Left ventricle myocardium inferior (tissue), 1 donor: ENCODE results near the gene TKTL1. TPM values are rescaled to one million over a fixed set of nuclear protein-coding genes. Genes with fewer than 3 reads are reported as not detected.

ENCODE experiments used
- DNase-seq: peaks from one replicate; pipeline ENCODE4 v3.0.0-alpha.2; 2020
- H3K27ac ChIP-seq: fragments of 200-600 bp; replicated peaks from 2 replicates; pipeline ENCODE4 v1.8.0; 2021
- H3K27me3 ChIP-seq: fragments of 200-600 bp; 2 replicates; pipeline ENCODE4 v1.8.0; 2021; ENCODE audit warnings: low read depth
- H3K36me3 ChIP-seq: fragments of 200-600 bp; 2 replicates; pipeline ENCODE4 v1.8.0; 2021
- H3K4me1 ChIP-seq: fragments of 200-600 bp; 2 replicates; pipeline ENCODE4 v1.8.0; 2021
- H3K4me3 ChIP-seq: fragments of 200-600 bp; 2 replicates; pipeline ENCODE4 v1.8.0; 2021; ENCODE audit warnings: mild to moderate bottlenecking, moderate library complexity
- H3K9me3 ChIP-seq: fragments of 200-600 bp; replicated peaks from 2 replicates; pipeline ENCODE4 v1.8.0; 2021
- CTCF ChIP-seq: fragments of 200-600 bp; IDR thresholded peaks from 2 replicates; pipeline ENCODE4 v1.8.0; 2021; ENCODE audit warnings: antibody characterized with exemption, mild to moderate bottlenecking, borderline replicate concordance
- intact Hi-C: fragments of 100-400 bp; cut with micrococcal nuclease; formaldehyde crosslinking; loops from one replicate; pipeline ENCODE4 v1.11.0; 2022
- total RNA-seq: library from RNA; stranded (reverse); fragmentation: NEBNext Ultra II Directional; extraction: Animal tissue kit (Norgen Biotek cat#: 25700); gene quantifications from one replicate; pipeline ENCODE4 v1.2.1, GENCODE V29; 2021
- donor health status: DM: no; HTN: yes; CAD: no; lungs with severe emphysema.

Gene TKTL1
- total RNA-seq, 1 donor from 2014 or later: 11.7 TPM

- TF ChIP-seq CTCF: peak; percentile 68
Measured at GRCh38 chrX:154373340-154374306, 78.0 kb downstream of the TKTL1 start.

GRCh38 chrX:154374313-154375155, 78.9 kb downstream of the TKTL1 start, which contains the start of gene FLNA:
Gene FLNA (minus strand): TSS chrX:154374634. CDS start chrX:154371245, 3,389 bp downstream.
- no peaks in the 10 kb centered on the region for H3K9me3 ChIP-seq
- H3K4me1 ChIP-seq: peaks cover 44% of the 10 kb centered on the region
- intact Hi-C loops: no loop called here
- H3K27me3 ChIP-seq: no peaks in the 10 kb centered on the region
- H3K27ac ChIP-seq: peak within 1 kb of the TSS; percentile 95
- no peaks in the 10 kb centered on the region for H3K36me3 ChIP-seq
- peak; percentile 34 for TF ChIP-seq CTCF
- DNase-seq: peak; percentile 48
- peak within 1 kb of the TSS; percentile 87 for H3K4me3 ChIP-seq

More at GRCh38 chrX:154373340-154374306, 78.0 kb downstream of the TKTL1 start:
- Histone ChIP-seq H3K27me3 (no peaks in the 10 kb centered on the region), H3K4me3 (peak overlapping the region; percentile 87), H3K9me3 (no peaks in the 10 kb centered on the region), H3K4me1 (peaks cover 49% of the 10 kb centered on the region), H3K36me3 (no peaks in the 10 kb centered on the region), H3K27ac (peak overlapping the region; percentile 95)
- intact Hi-C loops: no loop called here
- DNase-seq: peak; percentile 41

GRCh38 chrX:154375156-154375504, 79.5 kb downstream of the TKTL1 start:
- H3K27me3 ChIP-seq: no peaks in the 10 kb centered on the region
- no peaks in the 10 kb centered on the region for H3K36me3 ChIP-seq
- no peak for TF ChIP-seq CTCF
- no peaks in the 10 kb centered on the region for H3K9me3 ChIP-seq
- peak overlapping the region; percentile 95 for H3K27ac ChIP-seq
- peak overlapping the region; percentile 87 for H3K4me3 ChIP-seq
- intact Hi-C loops: no loop called here
- peaks cover 47% of the 10 kb centered on the region for H3K4me1 ChIP-seq
- DNase-seq: no peak

- H3K4me3 ChIP-seq: no peak overlapping the region
- no peaks in the 10 kb centered on the region for H3K36me3 ChIP-seq
- intact Hi-C loops: no loop called here
- no peak for DNase-seq
- no peaks in the 10 kb centered on the region for H3K27me3 ChIP-seq
- H3K4me1 ChIP-seq: peaks cover 46% of the 10 kb centered on the region
- H3K27ac ChIP-seq: peak overlapping the region; percentile 94
- no peaks in the 10 kb centered on the region for H3K9me3 ChIP-seq
- TF ChIP-seq CTCF: no peak
Measured at GRCh38 chrX:154376774-154377173, 81.2 kb downstream of the TKTL1 start.

GRCh38 chrX:154378059-154378798, 82.6 kb downstream of the TKTL1 start:
- peak overlapping the region; percentile 94 for H3K27ac ChIP-seq
- no peak for TF ChIP-seq CTCF
- peak overlapping the region; percentile 69 for H3K4me3 ChIP-seq
- H3K27me3 ChIP-seq: no peaks in the 10 kb centered on the region
- DNase-seq: peak; percentile 56
- no peaks in the 10 kb centered on the region for H3K36me3 ChIP-seq
- intact Hi-C loops: no loop called here
- H3K4me1 ChIP-seq: peaks cover 32% of the 10 kb centered on the region
- no peaks in the 10 kb centered on the region for H3K9me3 ChIP-seq
